DMS79 treated with DMSO at 0.1 percent for 48 hours (cell line): Measurements from ENCODE around the gene TMEM151B.
A peak's percentile ranks its signal among the peaks of the same experiment; 100 is the strongest.
"Not testable (repeated sequence)": the region's sequence is repeated elsewhere in the genome, so short reads cannot be mapped to it uniquely, and the experiment has no call there.

Source experiments
- DNase-seq: peaks from one replicate; lab custom pipeline; 2025; lab: John Stamatoyannopoulos, UW

The TMEM151B gene

DNA sequence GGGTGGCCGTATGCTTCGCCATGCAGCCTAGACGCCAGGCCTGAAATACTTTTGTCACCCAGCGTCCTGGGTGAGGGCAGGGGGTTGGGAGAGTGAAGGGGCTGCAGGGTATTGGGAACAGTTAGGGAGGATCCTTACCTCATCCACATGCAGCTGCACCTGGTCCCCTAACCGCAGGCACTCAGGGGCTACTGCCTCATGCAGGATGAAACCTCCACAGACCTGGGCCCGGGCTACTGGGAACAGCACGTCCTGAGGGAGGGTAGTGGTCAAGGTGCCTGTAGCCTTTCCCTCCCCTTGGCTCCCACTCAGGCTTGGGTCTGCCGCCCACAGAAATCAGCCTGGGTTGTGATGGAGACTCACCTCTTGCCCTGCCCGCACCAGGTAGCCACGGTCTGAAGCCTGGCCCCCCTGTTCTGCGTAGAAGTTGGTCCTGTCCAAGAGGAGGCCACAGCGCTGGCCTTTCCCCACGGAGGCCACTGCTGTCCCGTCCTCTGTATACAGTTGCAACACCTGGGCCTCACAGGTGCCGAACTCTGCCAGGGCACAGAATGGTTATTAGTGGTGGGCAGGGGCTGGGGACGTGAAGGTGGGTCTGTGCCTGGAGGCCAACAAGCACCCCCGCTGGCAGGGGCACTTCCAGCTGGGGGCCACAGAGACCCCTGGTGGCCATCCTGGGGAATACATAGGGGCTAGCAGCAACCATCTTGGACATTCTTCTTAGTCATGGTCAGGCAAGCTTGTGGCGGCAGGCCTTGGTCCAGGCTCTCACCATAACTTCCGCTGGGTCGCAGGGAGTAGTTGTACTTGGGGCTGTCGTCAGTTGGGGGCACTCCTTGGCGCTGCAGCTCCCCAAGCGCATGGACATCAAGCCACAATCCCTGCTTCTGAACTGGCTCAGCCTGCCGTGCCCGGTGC lies 34.3 kb downstream of the TMEM151B start:
- DNase-seq = no peak

DNA sequence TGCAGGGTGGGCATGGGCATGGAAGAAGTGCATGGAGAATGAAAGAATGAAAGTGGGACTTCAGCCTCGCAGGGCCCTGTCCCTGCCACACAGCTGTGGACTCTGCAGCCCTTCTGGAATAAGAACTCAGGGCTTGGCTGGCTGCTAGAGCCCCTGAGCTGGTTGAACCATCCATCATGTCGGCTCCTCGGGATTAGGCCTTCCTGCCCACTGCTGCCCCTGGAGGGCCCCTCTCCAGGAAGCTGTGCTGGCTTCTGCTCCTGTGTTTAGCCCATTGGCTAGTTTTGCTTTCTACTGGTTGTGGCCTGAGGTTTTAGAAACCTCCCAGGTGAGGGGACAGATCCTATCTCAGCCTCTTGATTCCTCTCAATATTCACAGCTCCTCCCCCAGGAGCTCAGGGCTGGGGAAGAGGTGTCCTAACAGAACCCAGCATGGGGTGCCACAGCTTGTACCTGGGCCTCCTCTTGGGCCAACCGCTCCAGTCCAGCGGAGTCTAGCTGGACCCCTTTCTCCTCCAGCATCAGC lies 35.0 kb downstream of the TMEM151B start:
- no peak for DNase-seq

DNA sequence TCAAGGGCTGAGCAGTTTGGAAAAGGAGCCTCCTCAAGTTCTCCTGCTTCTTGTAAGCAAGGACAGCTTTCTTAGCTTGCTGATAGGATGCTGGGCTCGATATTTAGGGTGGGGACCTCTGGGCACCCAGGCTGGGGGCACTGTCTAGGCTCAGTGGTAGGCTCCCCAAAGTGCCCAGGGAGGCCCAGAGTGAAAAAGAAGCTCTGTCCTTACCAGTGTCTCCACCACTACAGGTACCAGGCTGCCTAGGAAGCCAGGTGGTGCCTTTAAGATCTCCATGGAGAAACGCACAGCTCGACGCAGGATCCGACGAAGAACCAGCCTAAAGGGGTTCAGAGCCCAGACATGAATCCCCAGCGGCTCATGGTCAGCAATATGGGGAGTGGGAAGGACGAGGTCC lies 36.5 kb downstream of the TMEM151B start:
- DNase-seq = no peak

- DNase-seq = no peak
Observed at GRCh38 chr6:44307217-44307616, 37.0 kb downstream of the TMEM151B start.

GRCh38 chr6:44309092-44309491 lies 38.8 kb downstream of the TMEM151B start:
- DNase-seq = no peak

DNA sequence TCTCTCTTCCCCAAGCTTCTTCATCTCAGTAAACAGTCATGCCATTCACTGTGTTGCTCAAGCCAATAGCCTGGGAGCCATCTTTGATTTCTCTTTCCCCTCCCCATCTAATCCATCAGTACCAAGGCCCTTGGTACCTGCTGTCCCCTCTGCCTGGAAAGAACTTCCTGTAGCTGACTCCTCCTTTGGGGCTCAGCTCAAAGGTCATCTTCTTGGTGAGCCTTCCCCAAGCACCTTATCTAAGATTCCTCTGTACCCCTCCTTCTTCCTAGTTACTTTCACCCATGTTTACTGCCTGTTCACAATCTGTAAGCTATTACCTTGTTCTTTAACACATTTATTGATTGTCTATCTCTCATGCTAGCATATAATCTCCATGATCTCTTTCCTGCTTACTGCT lies 39.4 kb downstream of the TMEM151B start:
- no peak for DNase-seq

DNA sequence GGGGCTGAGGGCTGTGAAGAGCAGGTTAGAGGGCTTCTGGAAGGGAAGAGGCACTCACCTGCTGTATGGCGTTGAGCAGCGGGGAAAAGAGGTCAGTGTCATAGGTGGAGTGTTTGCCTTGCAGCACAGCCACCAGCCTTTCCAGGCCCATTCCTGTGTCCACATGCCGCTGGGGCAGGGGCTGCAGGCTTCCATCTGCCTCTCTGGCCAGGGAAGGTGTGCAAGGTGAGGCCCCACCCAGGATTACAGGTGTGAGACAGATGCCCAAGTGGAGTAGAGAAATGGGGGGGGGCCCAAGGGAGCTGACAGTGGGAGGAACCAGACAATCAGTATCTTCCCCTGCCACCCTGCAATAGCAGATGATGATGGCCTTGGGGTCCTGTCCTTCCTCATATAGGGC lies 40.0 kb downstream of the TMEM151B start:
- no peak for DNase-seq

GRCh38 chr6:44311304-44311703 lies 41.1 kb downstream of the TMEM151B start:
- DNase-seq = no peak

GRCh38 chr6:44311767-44312166 lies 41.5 kb downstream of the TMEM151B start:
- no peak for DNase-seq

DNA sequence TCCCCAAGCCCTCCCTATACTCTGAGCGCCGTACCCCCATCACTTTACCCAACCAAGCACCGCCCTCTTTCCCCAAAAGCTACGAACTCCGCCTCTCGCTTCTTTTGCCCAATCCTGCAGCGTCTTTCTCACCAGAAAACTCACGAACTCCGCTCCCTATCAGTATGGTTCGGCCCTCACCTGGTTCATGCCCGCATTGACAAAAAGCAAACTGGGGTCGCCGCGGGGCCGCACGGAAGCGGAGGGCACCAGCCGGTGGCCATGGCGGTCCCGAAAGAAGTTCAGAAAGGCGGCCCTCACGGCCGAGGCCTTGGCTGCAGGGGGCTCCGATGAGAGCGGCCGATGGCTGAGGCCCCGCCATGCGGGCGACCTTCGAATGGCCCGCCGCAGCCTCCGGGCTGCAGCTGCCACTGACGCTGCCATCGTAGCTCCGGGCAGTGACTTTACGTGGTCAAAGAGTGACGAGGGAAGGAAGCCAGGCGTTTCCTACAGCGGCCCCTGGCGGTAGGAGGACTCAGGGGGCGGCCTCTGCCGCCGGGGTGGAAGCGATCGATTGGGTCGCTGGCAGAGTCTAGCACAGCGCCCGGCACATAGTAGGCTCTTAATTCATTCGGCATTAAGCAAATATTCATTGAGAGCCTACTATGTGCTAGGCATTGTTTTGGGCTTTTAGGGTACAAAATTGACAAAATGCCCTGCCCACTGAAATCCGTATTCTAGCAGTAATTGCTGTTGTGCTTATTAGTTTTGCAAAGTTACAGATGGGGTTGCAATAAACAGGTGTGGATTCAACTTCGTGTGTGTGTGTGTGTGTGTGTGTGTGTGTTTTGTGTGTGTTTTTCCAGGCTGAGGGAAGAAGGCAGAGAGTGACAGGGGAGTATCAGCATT lies 42.9 kb downstream of the TMEM151B start, which contains the start of gene AARS2:
Gene AARS2, minus strand, starts transcription at position 447 of the 888 bp plus-strand sequence. Its CDS starts 24 bp downstream, at position 423.
- peak; percentile 73 for DNase-seq

GRCh38 chr6:44314657-44315056 lies 44.4 kb downstream of the TMEM151B start:
- DNase-seq = not testable (repeated sequence)

DNA sequence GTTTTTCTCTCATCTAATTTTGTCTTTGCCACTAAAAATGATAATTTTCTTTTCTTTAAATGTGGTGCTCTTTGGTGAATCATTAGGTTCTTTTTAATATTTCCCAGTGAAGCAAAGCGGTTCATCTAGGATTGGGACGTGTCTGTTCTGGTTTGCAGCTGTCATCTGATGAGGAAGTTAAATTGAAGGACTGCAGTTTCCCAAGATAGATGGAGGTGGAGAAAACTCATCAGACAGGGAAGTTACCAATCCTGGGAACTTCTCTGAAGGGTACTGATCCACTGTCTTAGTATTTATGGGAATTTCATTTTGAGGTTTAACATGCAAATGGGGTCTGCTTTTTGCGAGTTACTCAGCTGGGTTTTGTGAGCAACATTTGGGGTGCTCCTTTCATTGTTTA lies 45.3 kb downstream of the TMEM151B start:
- DNase-seq = no peak

GRCh38 chr6:44315951-44316350 lies 45.7 kb downstream of the TMEM151B start:
- no peak for DNase-seq

GRCh38 chr6:44316481-44316880 lies 46.2 kb downstream of the TMEM151B start:
- DNase-seq = no peak

DNA sequence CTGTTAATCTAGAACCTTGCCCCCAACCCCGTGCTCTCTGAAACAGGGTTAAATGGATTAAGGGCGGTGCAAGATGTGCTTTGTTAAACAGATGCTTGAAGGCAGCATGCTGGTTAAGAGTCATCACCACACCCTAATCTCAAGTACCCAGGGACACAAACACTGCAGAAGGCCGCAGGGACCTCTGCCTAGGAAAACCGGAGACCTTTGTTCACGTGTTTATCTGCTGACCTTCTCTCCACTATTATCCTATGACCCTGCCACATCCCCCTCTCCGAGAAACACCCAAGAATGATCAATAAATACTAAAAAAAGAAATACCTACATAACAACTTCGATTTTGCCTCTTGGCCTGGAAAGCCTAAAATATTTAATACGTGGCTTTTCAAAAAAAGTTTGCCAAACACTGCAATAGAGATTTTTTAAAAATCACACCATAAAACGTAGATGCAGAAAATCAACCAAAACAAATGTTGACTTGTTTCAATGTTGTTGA lies 46.9 kb downstream of the TMEM151B start:
- not testable (repeated sequence) for DNase-seq

DNA sequence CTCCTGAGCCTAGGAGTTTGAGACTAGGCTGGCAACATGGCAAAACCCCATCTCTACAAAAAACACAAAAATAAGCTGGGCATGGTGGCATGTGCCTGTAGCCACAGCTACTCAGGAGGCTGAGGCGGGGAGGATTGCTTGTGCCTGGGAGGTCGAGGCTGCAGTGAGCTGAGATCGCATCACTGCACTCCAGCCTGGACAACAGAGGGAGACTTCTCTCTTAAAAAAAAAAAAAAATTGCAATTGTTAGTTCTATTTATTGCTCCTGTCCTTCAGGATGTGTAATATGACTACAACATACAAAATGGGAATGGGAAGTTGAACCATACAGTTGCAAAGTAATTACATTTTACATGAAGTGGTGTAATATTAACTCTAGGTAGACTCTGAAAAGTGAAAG lies 51.0 kb downstream of the TMEM151B start:
- no peak for DNase-seq

DNA sequence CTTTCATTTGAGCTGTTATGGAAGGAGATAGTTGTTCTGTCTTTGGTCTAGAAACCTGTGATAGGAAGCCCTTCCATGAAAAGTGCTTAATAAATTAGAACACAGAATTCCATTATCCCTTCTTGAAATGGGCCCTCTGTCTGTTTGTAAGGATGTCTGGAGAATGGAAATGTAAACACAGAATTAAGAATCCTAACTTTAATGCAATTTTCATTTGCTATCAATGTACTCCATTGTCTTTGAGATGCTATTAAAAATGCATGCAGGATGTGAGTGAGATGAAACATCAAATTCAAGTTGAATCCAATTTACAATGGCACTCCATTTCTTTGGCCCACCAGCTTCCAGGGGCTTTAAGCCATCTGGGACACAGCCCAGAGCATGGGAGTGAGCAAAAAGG lies 56.8 kb downstream of the TMEM151B start:
- no peak for DNase-seq

GRCh38 chr6:44327760-44328159 lies 57.5 kb downstream of the TMEM151B start:
- DNase-seq = no peak

DNA sequence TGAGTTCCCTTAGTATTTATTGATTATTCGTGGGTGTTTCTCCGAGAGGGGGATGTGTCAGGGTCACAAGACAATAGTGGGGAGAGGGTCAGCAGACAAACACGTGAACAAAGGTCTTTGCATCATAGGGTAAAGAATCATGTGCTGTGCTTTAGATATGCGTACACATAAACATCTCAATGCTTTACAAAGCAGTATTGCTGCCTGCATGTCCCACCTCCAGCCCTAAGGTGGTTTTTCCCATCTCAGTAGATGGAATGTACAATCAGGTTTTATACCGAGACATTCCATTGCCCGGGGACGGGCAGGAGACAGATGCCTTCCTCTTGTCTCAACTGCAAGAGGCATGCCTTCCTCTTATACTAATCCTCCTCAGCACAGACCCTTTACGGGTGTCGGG lies 58.0 kb downstream of the TMEM151B start:
- not testable (repeated sequence) for DNase-seq

DNA sequence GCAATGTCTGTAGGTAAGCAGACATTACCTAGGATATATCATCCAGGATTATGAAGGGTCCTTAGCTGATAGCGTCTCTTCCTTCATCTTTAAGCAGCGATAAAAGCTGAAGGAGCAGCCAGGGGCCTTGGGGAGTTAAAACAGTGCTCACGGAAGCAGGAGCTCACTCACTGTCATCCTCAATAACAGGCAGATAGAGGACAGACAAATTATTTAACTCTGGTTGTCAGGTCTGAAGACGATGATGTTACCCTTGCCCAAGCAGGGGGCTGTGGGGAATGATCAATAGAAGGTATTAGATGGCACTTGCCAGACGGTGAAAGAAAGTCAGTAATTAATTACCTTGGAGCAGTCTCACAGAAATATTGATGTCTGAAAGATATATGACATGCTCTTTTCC lies 59.6 kb downstream of the TMEM151B start:
- DNase-seq = no peak

GRCh38 chr6:44332585-44332984 lies 62.3 kb downstream of the TMEM151B start:
- peak; percentile 41 for DNase-seq

DNA sequence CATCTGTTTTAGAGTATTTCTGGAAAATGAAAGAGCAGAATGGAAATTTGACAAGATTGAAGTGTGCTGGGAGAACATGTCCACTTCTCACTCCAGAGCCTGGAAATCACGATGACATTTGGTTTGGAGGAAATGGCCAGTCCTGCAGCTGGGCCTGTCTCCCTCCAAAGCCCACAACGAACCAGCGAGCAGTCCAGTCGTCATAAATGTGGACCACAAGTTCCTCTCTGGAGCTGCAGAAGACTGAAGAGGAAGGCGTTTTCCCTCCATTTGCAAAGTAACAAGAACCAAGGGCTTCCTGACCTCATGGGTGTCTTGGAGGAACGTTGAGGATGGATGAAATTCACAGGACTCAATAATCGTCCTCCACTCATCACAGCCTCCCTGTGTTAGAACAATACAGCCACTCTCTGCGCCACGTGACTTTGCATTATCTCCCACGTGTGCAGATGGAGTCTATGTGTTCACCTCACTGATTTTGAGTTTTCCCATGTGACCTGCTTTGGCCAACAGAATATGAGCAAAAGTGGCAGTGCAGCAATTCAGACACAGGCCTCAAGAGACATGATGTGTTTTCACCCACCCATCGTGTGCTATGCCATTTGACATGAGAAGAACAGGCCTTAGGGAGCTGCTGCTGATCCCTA lies 63.1 kb downstream of the TMEM151B start:
- no peak for DNase-seq
